Activated gamma-delta T cell (primary cell): Measurements from ENCODE around the gene C6orf163.
A peak's percentile ranks its signal among the peaks of the same experiment; 100 is the strongest.

ENCODE experiments used
- DNase-seq: peaks from one replicate; lab custom pipeline; 2025; lab: John Stamatoyannopoulos, UW

Gene C6orf163

DNA sequence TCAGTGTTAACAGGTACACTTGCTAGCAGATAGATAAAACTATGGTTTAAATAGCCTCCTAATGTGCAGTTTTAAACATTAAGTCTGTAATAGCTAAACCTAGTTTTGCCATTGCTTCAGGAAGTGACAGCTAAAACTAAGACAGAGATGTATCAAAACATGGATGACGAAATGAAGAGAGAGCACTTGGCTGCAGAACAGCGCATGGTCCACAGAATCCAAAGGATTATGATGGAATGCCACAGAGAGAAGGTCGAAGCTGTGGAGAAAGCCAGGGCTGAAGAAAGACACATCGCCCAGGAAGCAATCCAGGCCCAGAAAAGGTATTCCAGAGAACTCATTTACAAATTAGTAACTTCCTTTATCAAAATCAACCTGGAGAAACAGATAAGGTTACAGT is 11.6 kb downstream of the C6orf163 start:
- no peak for DNase-seq

DNA sequence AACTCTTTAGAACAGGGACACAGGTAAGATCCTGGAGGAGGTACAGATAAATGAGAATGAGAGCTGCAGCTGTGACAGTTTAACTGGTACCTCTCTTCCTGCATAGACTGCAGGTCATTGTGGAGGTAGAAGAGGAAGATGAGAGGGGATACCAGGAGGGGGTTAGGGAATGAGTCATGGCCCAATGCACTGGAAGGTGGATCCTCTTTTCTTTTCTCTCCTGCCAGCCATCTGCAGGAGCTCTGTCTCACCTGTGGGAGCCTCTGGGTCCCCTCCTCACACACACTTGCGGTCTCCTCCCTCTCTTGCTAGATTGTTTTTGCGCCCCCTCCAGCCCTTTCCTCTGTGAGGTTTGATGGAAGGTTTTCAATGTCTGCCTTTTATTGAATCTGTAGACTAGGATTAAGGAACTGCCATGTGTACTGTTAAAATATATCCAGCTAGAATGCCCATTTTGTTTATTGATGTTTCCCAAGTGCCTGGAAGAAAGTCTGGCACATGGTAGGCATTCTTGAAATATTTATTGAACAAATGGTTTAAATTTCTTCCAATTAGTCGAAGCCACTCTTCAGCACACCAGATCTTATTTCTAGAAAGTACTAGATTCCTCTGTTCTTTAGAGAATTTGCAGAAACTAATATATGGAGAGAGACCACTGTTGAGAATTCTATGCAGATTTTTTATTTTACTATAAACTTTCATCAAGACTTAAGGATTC is 13.0 kb downstream of the C6orf163 start:
- no peak for DNase-seq

DNA sequence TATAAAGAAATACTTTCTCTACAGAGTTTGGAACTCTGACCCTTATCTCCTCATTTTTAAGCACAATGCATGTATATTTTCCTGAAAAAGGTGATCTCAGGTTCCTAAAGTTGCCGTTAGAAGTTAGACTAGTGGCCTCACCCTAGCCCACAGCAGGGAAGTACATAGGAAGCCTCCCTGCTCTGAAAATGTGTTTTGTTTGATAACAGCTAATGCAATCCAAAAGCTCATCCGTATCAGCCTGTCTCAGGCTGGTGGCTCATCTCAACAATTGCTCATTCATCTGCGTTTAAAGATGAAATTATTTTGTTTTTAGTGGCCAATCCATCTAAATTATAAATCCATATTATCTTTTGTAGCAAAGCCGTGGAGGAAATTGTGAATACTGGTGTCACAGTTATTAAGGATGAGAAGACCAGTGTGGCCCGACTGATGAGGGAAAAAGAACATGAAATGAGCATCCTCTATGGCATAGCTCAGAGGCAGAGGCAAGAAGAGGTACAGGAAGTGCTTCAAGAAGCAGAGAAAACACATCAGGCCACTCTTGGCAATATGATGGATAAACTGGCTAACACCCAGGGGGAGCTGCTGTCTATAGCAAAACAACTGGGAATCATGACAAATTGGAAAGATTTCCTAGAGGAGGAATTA is 20.1 kb downstream of the C6orf163 start:
- no peak for DNase-seq

DNA sequence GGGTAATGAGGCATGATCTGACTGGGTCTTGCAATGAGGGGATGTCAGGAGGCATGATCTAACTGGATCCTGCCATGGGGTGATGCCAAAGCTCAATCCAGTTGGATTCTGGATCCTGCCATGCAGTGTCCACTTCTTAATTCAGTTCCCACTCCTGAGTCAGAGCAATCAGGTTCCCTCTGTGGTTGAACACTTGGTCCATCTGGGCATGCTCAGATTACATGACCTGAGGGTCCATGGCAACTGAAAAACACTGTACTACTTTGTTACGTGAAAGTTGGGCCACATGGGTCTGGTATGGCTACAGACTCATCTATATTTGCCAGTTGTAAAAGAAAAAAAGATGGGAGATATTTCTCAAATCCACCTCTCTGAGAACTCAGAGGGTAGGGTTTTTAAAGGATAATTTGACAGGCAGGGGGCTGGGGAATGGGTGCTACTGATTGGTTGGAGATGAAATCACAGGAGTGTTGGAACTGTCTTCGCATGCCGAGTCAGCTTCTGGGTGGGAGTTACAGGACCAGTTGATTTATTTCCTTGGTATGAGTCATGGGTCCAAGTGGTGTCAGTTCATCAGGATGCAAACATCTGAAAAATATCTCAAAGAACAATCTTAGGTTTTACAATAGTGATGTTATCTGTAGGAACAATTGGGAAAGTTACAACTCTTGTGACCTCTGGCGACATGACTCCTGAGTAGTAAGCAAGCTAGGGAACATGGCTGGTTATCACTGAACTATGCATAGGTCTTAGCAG is 21.6 kb downstream of the C6orf163 start:
- DNase-seq: no peak

DNA sequence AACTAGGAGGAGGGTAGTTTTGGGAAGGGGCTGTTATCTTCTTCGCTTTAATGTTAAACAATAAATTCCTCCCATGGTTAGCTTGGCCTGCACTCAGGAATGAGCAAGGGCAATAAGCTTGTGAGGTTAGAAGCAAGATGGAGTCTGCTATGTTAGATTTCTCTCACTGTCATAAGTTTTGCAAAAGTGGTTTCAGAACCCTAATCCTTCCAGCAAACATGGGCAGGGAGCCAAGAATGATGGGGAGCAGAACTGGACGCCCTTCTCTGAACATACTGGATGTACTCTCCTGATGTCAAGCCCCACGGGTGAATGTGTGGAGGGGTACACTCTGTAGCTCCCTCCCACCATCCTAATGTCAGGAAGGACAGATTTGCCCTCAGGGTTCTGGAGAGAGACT is 22.3 kb downstream of the C6orf163 start:
- no peak for DNase-seq

DNA sequence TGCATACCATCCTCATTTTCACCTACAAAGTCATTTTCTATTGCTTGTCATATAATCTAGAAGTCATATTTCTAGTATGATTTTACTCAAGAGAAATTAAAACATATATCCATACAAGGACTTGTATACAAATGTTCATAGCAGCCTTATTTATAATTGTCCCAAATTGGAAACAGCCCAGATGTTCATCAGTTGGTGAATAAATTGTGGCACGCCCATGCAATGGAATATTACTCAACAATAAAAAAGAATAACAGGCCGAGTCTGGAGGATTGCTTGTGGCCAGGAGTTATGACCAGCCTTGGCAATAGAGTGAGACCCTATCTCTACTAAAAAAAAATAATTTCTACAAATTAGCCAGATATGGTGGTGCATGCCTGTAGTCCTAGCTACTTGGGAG is 28.8 kb downstream of the C6orf163 start:
- no peak for DNase-seq

DNA sequence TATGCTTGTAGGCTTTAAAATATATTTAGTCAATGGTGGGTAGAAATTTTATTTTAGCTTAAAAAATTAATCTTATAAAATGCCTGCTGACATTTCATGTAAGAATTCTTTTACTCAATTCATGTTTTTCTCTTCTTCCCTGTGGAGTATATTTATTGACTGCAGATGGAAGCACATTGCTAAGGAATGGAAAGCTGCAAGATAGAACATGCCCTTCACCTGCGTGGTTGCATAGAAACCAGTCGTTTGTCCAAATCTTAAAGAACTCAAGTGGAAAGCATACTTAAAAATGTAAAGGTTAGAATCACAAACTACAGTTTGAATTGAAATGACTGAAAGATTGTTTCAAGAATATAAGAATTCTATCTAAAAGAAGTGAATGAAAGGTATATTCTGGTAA is 30.7 kb downstream of the C6orf163 start:
- no peak for DNase-seq

DNA sequence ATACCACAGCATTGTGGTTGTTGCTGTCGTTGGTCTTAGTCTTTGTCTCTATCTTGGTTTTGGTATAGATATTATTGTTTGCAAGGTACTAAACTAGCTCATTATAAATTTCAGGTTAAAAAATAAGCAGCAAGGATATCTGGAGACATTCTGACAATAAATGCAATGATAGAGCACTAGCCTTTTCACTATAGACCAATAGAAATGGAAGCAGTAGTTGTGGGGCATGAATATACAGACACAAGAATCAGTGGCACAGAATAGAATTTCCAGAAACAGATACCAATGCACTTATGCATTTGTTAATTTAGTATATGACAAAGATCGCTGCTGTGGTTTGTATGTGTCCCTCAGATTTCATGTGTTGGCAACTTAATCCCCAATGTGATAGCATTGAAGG is 32.0 kb downstream of the C6orf163 start:
- no peak for DNase-seq

DNA sequence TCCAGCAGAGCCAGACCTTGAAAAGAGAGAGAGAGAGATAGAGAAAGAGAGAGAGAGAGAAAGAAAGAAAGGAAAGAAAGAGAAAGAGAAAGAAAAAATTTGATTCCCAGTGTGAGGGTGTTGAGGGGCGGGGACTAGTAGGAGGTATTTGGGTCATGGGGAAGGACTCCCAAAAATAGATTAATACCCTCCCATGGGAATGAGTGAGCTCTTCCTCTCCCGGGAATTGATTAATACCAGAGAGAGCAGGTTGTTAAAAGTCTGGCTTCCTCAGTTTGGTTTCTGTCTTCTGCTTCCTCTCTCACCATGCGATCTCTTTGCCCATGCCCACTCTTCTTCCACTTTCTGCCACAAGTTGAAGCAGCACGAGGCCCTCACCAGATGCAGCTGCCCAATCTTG is 34.3 kb downstream of the C6orf163 start:
- DNase-seq: no peak

DNA sequence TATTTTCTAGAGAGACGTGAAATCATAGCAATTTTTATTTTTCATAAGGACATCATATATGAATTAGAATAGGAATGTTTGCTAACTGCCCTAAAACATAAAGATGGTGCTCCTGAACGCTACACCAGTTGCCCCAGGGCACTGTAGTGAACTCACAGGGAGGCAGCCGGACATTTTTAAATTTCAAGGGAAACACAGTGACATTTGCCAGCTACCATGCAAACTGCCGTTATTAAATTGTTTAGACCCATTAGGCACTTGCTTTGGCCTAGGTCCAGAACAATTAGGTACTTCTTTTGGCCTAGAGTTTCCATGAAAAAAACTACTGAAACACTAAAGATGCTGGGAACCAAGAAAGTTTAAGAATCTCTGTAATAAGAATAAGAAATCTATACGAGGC is 38.2 kb downstream of the C6orf163 start:
- DNase-seq: no peak

DNA sequence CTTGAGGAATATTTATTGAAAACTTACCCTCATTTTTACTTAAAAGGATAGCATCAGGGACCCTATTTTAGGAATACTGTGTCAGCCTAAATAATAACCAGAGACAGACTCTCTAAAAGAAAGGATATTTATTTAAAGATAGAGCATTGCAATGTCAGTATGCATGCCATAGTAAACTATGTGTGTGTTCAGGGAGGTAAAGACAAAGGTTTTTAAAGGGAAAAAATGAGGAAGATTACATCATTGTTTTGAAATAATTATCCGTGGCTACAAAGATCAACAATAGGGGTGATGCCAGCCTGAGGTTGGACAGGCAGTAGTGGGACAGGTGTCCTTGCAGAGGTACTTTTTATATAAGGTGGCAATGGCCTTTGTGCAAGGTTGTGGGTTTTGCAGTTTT is 39.4 kb downstream of the C6orf163 start:
- no peak for DNase-seq

DNA sequence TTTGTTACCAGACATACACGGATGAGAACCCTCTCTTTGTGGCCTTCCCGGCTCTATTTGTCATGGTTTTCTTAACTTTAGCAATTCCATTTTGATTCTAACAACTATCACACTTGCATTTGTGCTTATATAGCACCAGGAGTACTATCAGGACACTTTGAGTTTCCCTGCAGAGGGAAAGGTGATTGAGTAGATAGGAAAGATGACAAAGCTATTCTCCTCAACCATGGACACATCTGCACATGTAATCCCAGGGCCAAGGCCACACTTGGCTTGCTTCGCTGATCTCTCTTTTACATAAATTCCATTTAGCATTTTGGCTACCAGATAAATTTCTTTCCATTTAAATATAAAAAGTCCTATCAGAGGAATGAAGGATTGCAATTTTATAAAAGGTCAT is 39.8 kb downstream of the C6orf163 start:
- DNase-seq: no peak

DNA sequence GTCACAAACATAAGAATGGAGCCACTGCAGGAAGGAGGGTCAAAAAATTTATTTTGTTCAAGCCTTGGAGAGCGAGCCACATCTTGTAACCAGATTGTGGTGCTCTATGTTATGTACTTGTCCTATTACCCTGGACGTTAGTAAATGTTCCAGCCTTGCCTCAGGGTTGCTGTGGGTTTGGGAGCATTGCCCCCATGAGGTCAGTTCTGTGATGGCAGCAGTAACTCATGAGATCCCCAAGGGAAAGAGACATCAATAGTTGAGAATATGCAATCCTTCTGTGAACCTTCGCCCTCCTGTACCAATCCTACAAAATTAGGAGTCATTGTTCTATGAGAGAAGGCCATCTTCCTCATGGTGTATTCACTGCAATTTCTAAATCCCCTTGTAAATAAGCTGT is 46.7 kb downstream of the C6orf163 start:
- DNase-seq: no peak

DNA sequence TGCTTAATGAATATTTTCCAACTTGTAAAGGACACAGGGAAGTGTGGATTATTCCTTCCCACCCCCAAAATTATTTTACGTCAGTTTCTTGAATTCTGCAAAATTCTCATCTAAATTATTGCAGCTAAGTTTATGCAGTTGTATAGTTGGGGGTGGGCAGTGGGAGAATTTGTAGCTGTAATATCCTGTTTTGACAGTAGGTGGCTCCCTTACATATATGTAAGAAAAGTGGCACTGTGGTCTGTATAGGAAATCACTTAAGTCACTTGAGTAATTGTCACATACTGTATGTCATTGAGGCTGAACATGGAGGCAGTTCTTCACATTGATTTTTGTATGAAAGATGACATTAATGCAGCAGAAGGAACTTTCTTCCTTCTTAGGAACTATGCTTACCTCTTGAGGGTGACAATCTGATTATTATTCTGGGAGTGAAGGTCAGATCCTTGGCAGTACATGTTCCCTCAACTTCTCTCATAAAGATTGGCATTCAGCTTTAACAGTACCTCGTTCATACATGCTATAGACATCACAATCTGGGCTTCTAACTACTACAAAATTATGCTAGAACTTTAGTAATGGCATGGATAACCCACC is 48.5 kb downstream of the C6orf163 start:
- DNase-seq: no peak

DNA sequence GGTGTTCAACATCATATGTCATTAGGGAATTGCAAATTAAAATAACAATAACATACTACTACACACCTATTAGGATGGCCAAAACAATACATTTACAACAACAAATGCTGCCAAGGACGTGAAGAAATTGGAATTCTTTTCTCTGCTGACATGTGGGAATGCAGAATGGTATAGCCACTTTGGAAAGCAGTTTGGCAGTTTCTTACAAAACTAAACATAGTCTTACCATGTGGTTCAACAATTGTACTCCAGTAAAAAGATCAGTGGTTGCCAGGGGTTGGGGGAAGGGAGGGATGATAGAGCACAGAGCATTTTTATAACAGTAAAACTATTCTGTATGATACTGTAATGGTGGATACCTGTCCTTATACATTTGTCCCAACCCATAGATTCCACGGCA is 50.8 kb downstream of the C6orf163 start:
- no peak for DNase-seq

DNA sequence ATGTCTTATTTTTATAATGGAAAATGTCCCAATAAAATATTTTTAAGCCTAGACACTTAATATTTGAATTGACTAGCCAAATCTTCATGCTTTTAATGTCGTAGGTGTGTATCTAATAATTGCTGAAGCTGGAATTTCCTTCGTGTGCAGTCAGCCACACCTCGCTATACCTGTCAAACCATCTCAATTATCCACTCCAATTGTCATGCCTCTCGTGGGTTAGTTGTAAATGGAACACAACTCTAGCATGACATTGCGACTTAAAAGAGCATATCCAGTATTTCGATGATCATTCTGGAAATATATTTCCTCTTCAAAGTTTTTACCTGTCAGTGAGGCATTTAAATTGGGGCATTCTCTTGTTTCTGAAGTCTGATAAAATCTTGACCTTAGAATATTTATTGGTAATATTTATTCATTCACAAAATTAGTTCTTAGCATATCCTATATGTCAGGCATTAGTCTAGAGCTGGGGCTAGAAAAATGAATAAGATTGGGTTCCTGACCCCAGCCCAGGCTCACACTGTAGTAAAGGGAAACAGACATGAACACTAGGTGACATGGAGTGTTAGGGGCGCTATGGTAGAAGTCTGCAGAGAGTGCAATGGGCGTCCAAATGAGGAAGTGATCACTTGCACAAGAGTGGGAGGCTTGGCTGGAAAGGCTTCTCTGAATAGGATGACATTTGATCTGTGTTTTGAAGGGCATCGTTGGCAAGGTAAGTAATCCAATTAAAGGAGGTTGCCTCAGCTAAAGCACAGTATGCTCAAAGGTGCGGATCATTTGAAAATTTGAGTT is 52.2 kb downstream of the C6orf163 start:
- DNase-seq: no peak

DNA sequence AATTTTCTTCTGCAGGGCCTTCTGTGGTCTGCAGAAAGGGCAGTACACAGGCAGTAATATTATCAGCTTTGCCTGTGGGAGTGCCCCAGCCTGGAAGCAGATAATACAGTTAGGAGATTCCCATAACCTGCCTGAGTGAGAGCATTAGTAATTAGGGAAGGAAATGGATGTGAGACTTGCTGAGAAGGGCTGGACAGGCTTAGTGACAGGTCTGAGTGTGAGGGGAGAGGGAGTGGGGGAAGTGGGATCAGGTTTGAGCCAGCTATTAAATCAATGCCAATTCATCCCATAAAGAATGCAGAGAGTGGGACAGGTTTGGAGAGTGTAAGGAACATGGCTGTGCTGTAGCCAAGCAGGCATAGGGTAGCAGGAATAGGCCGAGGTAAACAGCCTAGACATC is 53.0 kb downstream of the C6orf163 start:
- DNase-seq: no peak

DNA sequence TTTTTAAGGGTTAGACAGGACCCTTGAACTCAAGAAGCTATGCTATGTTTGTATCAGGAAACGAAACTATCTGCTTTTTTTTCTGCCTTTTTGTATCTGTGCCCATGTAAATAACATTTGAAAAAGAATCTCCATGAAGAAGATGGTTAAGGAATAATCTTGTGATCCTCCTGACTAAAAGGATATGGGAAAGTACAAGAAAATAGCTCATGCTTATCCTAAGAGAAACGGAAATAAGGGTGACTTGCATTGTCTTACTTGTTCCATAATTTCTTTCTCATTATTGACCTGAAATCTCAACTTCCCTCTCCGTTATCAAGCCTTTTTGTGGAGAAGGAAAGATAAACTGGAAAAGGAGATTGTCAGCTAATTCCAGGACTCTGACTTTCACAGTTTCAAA is 57.2 kb downstream of the C6orf163 start:
- no peak for DNase-seq

DNA sequence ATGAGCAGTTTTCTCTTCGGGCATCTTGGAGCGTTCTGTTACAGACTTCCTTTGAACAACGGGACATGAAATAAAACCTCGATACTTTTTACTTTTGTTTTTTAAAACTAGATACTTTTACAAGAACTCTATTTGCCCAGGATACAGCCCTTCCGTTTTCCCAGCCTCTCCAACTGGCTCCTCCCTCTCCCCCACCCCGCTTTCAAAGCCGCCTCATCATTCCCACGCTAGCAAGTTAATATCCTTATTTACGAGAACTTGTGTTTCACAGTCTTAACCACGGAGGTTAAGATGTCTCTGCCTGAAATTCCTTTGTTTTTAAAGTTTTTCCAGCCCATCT is 62.9 kb downstream of the C6orf163 start:
- no peak for DNase-seq

DNA sequence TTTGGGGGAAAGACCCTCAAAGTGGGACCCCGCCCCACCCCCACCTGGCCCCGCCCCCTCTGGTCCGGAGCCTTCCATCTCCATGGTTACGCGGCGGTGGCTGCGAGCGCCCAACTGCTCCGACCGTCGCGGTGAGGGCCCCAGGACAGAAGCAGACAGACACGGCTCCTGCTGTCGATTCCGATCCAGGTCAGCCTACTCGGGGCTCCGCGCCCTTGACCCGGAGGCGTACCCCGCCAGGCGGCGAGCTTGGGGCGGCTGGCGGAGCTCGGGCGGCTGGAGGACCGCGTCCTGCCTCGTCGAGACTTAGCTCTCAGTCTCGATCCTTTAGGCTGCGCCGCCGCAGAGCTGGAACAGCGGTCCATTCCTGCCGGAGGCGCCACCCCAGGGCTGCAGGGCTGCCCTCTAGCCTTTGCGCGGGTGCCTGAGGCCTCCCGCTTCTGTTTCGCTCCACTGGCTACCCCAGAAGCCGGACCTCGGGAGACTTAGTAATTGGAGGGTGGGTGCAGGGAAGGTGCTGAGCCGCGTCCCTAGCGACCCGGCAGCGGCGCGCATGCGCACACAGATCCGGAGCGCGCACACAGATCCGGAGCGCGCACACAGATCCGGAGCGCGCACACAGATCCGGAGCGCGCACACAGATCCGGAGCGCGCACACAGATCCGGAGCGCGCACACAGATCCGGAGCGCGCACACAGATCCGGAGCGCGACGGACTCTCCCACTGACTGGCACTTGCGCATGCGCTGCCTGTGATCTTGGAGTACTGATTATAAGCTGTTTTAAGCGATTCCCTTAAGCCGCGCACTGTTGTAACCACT is 63.5 kb downstream of the C6orf163 start, which contains the start of gene CFAP206:
TSS of gene CFAP206 (plus strand) at position 72 of the 820 bp plus-strand sequence. CDS start 1,868 bp downstream, outside the sequence.
- DNase-seq: peak; percentile 54

DNA sequence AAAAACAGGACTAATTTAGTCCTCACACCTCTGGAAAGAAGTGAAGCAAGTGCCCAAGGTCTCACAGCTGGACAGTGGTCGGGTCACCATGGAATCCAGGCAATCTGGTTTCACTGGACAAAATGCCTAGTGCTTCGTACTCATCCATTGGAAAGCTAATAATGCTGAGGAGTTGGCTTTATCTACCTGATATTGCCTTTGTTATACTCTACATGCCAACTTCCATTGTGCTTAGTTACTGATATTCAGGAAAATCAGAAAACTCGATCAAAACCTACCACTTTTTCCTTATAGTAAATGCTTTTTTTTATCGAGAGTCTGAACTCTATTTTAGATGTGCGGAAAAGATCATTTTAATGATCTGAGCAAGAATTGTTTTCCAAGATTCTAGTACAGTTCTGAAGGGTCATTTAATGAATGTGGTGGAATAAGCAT is 64.1 kb downstream of the C6orf163 start:
- DNase-seq: no peak
